Mucosa of stomach (tissue), 1 donor: ENCODE results near the gene LENG9.
"Not testable (repeated sequence)": the region's sequence is repeated elsewhere in the genome, so short reads cannot be mapped to it uniquely, and the experiment has no call there.

ENCODE experiments used
- H3K27me3 ChIP-seq: one replicate; pipeline ENCODE4 v1.7.0; 2013; ENCODE audit warnings: mild to moderate bottlenecking, low read length; ENCODE audit not compliant: control insufficient read depth, insufficient read depth
- H3K36me3 ChIP-seq: one replicate; pipeline ENCODE4 v1.7.0; 2013; ENCODE audit warnings: low read length; ENCODE audit not compliant: control insufficient read depth, insufficient read depth
- H3K4me1 ChIP-seq: one replicate; pipeline ENCODE4 v1.7.0; 2013; ENCODE audit warnings: mild to moderate bottlenecking, low read length; ENCODE audit not compliant: control insufficient read depth, insufficient read depth
- H3K4me3 ChIP-seq: one replicate; pipeline ENCODE4 v1.7.0; 2013; ENCODE audit warnings: low read length
- H3K9ac ChIP-seq: one replicate; pipeline ENCODE4 v1.7.0; 2013; ENCODE audit warnings: mild to moderate bottlenecking, low read length, moderate library complexity
- H3K9me3 ChIP-seq: one replicate; pipeline ENCODE4 v1.7.0; 2013; ENCODE audit warnings: mild to moderate bottlenecking, low read length, moderate library complexity; ENCODE audit not compliant: control insufficient read depth
- donor health status: Pancreatic carcinoma.

Gene LENG9

GRCh38 chr19:54475706-54476105 is 12.1 kb upstream of the LENG9 start:
- no peaks in the 10 kb centered on the region for H3K9me3 ChIP-seq
- peaks cover 12% of the 10 kb centered on the region for H3K4me1 ChIP-seq
- H3K36me3 ChIP-seq, result no peaks in the 10 kb centered on the region
- H3K9ac ChIP-seq, result no peak overlapping the region
- peaks cover 7% of the 10 kb centered on the region for H3K27me3 ChIP-seq
- no peak overlapping the region for H3K4me3 ChIP-seq

DNA sequence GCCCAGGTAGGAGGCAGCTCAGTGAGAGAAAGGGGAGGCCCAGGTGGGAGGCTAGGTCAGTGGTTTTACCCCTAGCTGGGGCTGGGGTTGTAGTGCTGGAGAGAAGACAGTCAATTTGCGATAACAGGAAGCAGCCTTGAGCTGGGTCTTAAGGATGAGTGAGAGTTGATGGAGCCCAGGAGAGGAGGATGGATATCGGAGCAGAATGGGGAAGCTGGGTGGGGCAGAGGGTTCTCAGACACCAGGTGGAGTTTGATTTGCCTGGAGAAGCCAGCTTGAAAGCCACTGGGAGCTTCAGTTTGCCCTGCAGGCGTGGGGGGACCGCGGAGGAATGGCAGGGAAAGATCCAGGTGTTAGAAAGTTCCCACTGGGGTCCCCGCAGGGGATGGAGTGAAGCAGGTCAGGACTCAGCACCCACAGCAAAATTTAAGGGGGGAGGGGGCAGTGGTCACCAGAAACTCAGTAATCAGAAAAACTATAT is 10.4 kb upstream of the LENG9 start:
- Histone ChIP-seq H3K9me3 (no peaks in the 10 kb centered on the region), H3K4me1 (peaks cover 28% of the 10 kb centered on the region), H3K9ac (peak overlapping the region; percentile 83), H3K36me3 (no peaks in the 10 kb centered on the region), H3K27me3 (peaks cover 8% of the 10 kb centered on the region), H3K4me3 (no peak overlapping the region)

DNA sequence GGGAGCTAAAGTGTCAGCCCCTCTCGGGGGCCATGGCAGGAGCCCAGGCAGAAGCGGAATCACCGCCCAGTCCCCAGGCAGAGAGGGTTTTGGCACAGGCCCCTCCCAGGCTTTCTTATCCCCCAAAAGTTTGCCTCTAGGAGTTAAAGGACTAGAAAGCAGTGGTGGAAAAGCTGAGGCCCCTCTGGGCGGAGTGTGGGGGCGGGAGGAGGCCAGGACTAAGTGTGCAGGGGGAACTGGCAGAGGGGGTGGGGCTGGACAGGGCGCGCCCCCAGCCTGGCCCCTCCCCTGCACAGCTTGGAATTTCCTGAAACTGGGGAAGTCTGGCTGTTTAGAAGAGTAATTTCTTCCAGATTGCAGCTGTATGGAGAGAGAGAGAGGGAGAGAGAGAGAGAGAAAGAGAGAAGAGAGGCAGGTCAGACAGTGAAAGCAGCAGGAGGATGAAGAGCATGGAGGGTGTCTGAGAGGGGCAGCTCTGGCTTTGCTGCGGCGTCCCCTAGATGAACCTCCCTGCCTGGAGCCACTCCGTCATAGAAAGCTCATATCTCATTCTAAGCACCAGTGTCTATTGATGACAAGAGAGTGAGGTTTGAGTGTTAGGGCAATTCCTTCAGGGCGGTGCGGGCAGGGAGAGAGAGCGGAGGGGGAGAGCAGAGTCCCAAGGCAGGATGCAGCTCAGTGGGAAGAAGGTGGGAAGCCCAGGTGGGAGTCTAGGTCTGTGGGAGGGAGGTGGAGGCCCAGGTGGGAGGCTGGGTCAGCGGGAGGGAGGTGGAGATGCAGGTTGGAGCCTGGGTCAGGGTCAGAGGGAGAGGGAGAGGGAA is 9.7 kb upstream of the LENG9 start, which contains the start of gene CDC42EP5:
CDC42EP5 (minus strand) TSS at position 226 of the 821 bp plus-strand sequence. CDS start 7,749 bp downstream, outside the sequence.
- peaks cover 8% of the 10 kb centered on the region for H3K27me3 ChIP-seq
- peaks cover 31% of the 10 kb centered on the region for H3K4me1 ChIP-seq
- H3K4me3 ChIP-seq, result peak within 1 kb of the TSS; percentile 7
- peak within 1 kb of the TSS; percentile 83 for H3K9ac ChIP-seq
- H3K9me3 ChIP-seq, result no peaks in the 10 kb centered on the region
- H3K36me3 ChIP-seq, result no peaks in the 10 kb centered on the region

- Histone ChIP-seq H3K27me3 (peaks cover 8% of the 10 kb centered on the region), H3K9ac (peak overlapping the region; percentile 96), H3K36me3 (no peaks in the 10 kb centered on the region), H3K4me1 (peaks cover 37% of the 10 kb centered on the region), H3K9me3 (no peaks in the 10 kb centered on the region), H3K4me3 (peak overlapping the region; percentile 90)
These were observed 7.6 kb upstream of the LENG9 start for GRCh38 chr19:54470991-54471782.

DNA sequence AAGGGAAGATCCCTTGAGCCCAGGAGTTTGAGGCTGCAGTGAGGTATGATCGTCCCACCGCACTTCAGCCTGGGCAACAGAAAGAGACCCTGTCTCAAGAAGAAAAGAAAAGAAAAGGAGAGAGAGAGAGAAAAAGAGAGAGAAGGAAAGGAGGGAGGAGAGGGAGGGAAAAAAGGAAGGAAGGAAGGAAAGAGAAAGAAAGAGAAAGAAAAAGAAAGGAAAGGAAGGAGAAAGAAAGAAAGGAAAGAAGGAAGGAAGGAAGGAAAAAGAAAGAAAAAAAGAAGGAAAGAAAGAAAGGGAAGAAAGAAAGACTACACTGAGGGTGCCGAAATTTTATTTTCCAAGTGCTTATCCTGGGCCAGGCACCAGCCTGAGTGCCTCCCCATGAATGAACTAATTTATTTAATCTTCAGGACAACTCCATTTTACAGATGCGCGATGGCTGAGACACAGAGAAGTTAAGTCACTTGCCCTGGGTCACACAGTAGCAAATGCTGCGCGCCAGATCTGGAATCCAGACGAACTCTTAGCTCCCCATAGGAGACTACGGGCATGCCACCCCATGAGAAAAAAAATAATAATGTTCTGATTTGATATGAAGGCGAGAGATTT is 6.8 kb upstream of the LENG9 start:
- peak overlapping the region; percentile 90 for H3K4me3 ChIP-seq
- peaks cover 44% of the 10 kb centered on the region for H3K4me1 ChIP-seq
- H3K9ac ChIP-seq, result peak overlapping the region; percentile 96

DNA sequence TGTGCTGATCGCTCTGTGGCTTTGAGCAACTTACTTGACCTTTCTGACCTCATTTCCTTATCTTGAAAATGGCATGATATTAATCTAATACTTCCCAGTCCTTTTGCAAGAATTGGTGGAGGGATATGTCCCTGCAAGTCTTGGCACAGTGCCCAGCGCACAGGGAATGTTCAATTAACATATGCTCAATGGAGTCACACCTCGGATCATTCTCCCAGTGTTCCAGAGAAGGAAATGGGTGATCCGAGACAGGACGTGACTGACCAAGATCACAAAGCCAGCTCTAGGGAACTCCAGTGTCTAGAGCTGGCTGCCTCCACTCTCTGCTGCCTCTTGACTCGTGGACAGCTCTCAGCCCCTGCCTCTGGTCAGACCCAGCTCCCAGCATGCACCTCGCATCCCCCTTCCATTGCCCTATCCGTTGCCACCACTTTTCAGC is 5.9 kb upstream of the LENG9 start:
- peak overlapping the region; percentile 96 for H3K9ac ChIP-seq
- peaks cover 8% of the 10 kb centered on the region for H3K27me3 ChIP-seq
- peak overlapping the region; percentile 9 for H3K4me3 ChIP-seq

More for the DNA sequence above, 6.8 kb upstream of the LENG9 start:
- Histone ChIP-seq H3K36me3 (no peaks in the 10 kb centered on the region), H3K9me3 (no peaks in the 10 kb centered on the region), H3K27me3 (peaks cover 8% of the 10 kb centered on the region)

DNA sequence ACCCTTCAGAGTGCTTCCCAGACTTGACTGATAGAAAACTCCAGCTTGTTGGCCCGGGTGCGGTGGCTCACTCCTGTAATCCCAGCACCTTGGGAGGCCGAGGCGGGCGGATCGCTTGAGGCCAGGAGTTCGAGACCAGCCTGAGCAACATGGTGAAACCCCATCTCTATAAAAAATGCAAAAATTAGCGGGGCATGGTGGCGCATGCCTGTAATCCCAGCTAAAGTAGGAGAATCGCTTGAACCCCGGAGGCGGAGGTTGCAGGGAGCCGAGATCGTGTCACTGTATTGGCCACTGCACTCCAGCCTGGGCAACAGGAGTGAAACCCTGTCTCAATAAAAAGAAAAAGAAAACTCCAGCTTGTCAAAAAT is 2.5 kb upstream of the LENG9 start:
- H3K4me3 ChIP-seq, H3K9ac ChIP-seq, H3K27me3 ChIP-seq, H3K36me3 ChIP-seq, H3K9me3 ChIP-seq: not testable (repeated sequence)
- peaks cover 60% of the 10 kb centered on the region for H3K4me1 ChIP-seq

More for the DNA sequence above, 5.9 kb upstream of the LENG9 start:
- Histone ChIP-seq H3K4me1 (peaks cover 47% of the 10 kb centered on the region), H3K36me3 (no peaks in the 10 kb centered on the region), H3K9me3 (no peaks in the 10 kb centered on the region)

GRCh38 chr19:54465426-54466109 is 2.0 kb upstream of the LENG9 start:
- Histone ChIP-seq H3K36me3 (no peaks in the 10 kb centered on the region), H3K4me1 (peaks cover 58% of the 10 kb centered on the region), H3K4me3 (no peak overlapping the region), H3K9me3 (no peaks in the 10 kb centered on the region), H3K9ac (no peak overlapping the region), H3K27me3 (no peaks in the 10 kb centered on the region)

- Histone ChIP-seq H3K9ac (peak overlapping the region; percentile 81), H3K36me3 (no peaks in the 10 kb centered on the region), H3K27me3 (no peaks in the 10 kb centered on the region), H3K9me3 (no peaks in the 10 kb centered on the region), H3K4me3 (no peak overlapping the region), H3K4me1 (peaks cover 55% of the 10 kb centered on the region)
These were observed 1.2 kb upstream of the LENG9 start for GRCh38 chr19:54464630-54465425.

DNA sequence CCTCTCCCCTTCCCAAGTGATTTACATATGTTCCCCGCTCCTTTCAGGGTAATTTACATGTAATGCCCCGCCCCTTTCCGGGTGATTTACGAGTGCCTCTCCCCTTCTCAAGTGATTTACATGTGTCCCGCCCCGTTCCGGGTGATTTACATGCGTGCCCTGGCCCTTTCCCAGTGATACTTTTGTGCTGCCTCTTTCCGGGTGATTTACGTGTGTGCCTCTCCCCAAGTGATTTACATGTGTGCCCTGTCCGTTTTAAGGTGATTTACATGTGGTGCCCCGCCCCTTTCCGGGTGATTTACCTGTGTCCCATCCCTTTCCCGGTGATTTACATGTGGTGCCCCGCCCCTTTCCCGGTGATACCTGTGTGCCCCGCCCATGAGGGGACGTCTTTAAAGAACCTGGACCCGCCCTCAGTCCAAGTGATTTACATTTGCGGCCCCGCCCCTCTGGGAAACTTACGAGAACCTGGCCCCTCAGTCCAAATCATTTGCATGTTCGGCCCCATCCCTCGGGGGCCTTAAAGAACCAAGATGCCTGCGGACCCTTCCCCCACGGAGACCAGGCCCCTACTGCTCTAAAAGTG is 559 bp upstream of the LENG9 start:
- no peak overlapping the region for H3K4me3 ChIP-seq
- H3K9me3 ChIP-seq, result no peaks in the 10 kb centered on the region
- peaks cover 55% of the 10 kb centered on the region for H3K4me1 ChIP-seq

More for the DNA sequence above, 559 bp upstream of the LENG9 start:
- peak overlapping the region; percentile 81 for H3K9ac ChIP-seq
- peaks cover 2% of the 10 kb centered on the region for H3K36me3 ChIP-seq
- H3K27me3 ChIP-seq, result no peaks in the 10 kb centered on the region
